GM20000 (cell line): ENCODE data around the gene C16orf89.
"Not testable (repeated sequence)": the region's sequence is repeated elsewhere in the genome, so short reads cannot be mapped to it uniquely, and the experiment has no call there.

Experiments used
- DNase-seq: peaks from one replicate; pipeline ENCODE4 v3.0.0; 2012; ENCODE audit warnings: low spot score
- CTCF ChIP-seq: IDR thresholded peaks from 2 replicates; pipeline ENCODE4 v1.5.1; 2012; ENCODE audit warnings: mild to moderate bottlenecking, control low read depth; ENCODE audit errors: extremely low read depth, missing control alignments

C16orf89 gene

DNA sequence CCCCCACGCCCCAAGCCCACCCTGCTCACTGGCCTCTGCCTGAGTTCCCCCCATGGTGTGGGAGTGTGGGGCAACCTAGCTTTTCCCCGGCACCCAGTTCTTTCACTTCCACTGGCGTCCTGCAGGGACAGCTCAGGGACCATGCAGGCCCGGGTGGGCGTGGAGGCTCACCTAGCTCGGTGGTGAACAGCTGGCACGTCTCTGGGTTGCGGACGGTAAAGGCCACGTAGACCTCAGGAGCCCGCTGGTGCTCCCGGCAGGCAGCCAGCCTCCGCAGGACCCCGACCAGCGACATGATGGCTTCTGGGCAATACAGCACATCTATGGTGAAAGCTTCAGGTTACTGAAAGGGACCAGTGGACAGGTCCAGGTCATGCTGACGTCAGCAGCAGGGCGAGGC, 23.2 kb upstream of the C16orf89 start:
- DNase-seq, result not testable (repeated sequence)

GRCh38 chr16:5088086-5088790, 22.5 kb upstream of the C16orf89 start:
- not testable (repeated sequence) for DNase-seq

DNA sequence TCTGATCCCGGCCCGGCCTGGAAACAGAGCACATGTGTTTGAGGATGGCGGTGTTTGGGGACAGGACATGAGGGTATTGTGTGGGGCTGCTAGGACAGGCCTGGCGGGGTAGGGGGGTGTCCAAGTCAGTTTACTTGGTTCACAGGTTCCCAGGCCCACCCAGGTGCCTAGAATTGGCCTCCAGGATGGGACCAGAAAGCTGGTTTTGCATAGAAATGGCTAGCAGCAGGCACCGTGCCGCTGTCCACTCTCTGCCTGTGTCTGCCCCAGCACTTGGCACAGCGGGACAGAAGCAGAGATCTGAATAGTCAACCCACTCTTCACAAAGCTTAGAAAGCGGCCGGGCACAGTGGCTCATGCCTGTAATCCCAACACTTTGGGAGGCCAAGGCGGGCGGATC, 20.0 kb upstream of the C16orf89 start:
- DNase-seq, result not testable (repeated sequence)

- peak; percentile 67 for TF ChIP-seq CTCF
- peak; percentile 65 for DNase-seq
Observed at GRCh38 chr16:5084802-5085201, 19.0 kb upstream of the C16orf89 start.

DNA sequence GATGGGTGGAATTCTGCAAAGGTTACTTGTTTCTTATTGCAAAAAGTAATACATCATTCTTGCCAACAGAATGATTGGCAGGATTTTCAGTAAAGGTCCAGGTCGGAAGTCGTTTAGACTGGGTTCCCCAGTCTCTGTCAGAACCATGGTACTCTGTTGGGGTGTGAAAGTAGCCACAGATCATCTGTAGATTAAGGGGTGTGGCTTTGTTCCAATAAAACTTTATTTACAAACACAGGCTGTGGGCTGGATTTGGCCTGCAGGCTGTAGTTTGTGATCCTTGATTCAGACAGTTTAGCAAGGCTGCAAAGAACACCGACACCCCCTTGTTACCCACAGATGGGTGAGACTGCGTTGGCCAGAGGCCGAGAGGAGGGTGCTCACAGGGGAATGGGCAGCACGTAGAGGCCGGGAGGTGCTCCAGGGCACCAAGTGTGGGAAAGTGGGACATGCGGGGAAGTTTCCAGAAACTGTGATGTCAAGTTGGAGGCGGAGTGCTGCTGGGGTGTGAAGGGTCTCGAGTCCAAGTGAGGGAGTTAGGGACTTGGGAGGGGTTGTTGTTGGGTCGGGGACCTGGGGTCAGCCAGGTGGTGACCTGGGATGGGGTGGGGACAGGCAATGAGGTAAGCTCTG, 18.5 kb upstream of the C16orf89 start:
- DNase-seq, result not testable (repeated sequence)

DNA sequence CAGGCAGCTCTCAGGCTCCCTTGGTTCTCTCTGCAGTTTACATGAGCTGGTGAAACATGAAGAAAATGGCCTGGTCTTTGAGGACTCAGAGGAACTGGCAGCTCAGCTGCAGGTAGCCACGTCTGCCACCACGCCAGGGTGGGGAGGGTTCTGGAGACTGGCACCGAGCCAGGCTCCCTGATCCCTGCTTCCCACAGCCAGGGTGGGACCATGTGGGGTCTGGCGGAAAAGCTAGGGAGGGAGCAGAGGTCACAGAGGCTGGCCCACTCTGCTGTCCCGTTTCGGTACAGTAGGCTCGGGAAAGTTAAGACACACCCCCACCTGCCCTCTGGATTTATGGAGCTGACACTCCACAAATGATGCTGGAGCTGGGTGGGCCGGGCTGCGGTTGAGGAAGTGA, 17.9 kb upstream of the C16orf89 start:
- not testable (repeated sequence) for DNase-seq

GRCh38 chr16:5080996-5081395, 15.2 kb upstream of the C16orf89 start:
- DNase-seq, result not testable (repeated sequence)

DNA sequence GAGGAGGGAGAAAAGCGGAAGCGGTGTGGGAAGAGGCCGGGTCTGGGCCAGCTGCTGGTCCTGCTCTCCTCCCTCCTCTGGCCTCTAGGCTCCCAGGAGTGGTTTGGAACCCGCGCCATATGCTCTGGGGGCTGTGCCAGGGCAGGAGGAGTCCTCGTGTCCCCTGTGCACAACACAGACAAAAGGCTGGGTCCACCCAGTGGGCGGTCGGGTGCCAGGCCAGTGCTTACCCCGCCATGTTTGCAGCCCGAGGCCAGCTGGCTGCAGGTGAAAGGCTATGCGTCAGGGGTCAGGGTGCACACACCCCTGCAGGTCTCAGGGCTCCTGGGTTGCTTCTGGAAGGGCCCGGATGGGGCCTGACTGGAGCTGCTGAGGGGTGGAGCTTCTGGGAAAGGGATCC, 14.7 kb upstream of the C16orf89 start:
- DNase-seq, result not testable (repeated sequence)

DNA sequence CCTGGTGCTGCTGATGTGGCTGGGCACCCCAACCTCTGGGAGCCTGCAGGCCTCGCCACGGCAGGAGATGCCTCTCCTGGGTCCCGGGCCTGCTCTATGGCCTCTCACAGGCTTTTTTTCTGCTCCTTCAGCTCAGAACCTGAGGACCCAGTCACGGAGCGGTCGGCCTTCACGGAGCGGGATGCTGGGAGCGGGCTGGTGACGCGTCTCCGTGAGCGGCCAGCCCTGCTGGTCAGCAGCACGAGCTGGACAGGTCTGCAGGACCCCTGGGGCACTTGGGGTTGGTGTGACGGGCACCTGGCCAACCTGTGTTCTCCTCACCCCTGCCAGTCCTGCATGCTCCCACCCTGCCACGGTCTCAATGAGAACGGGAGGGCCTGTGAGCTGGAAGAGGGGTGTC, 12.9 kb upstream of the C16orf89 start:
- no peak for DNase-seq
- no peak for TF ChIP-seq CTCF

DNA sequence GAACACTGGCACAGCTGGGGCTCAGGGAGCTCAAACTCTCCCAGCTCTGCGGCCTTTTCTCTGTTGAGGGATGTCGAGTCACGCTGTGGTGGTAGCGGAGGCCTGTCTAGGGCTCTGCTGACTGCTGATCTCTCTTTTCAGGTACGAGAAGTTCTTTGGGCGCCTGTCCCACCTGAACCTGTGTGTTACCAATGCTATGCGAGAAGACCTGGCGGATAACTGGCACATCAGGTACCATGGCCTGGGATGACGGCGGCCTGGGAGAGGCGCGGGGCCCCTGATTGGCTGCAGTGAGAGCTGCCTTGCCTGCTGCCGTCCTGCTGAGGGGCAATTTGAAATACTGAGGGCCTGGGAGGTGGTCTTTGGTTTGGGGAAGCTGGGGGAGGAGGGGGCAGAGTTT, 11.5 kb upstream of the C16orf89 start:
- no peak for DNase-seq
- no peak for TF ChIP-seq CTCF

- no peak for TF ChIP-seq CTCF
- no peak for DNase-seq
Observed at GRCh38 chr16:5075637-5076036, 9.9 kb upstream of the C16orf89 start.

- not testable (repeated sequence) for DNase-seq
Observed at GRCh38 chr16:5073771-5074170, 8.0 kb upstream of the C16orf89 start.
